H1 (cell line): ENCODE results near the gene CNIH1.
"Not testable (repeated sequence)": the region's sequence is repeated elsewhere in the genome, so short reads cannot be mapped to it uniquely, and the experiment has no call there.

Experiments used
- GTF2F1 ChIP-seq: IDR thresholded peaks from 2 replicates; pipeline ENCODE4 v1.6.1; 2012; ENCODE audit warnings: low read depth, low read length, improper control_type of control experiment, borderline replicate concordance
- PHF8 ChIP-seq: fragments of 200-600 bp; sonication (generic); conservative IDR thresholded peaks from 2 replicates; pipeline ENCODE4 v1.7.1; 2012; ENCODE audit warnings: low read depth, mild to moderate bottlenecking, inconsistent platforms, low read length, moderate library complexity
- POLR2AphosphoS5 ChIP-seq: IDR thresholded peaks from 2 replicates; pipeline ENCODE4 v1.6.1; 2011; ENCODE audit warnings: low read depth, low read length
- TBP ChIP-seq: IDR thresholded peaks from 2 replicates; pipeline ENCODE4 v1.6.1; 2011; ENCODE audit warnings: low read depth, low read length, improper control_type of control experiment
- TF ChIP-seq, protein P1 (sequence below), 3 experiments: IDR thresholded peaks; 1 replicate in 2 of 3; 2 replicates in 1 of 3; pipeline versions ENCODE4 v1.5.1 to v1.6.1; 2011; ENCODE audit warnings: low read length in 3 of 3, mild to moderate bottlenecking in 3 of 3, inconsistent platforms in 2 of 3, low read depth in 1 of 3, moderate library complexity in 1 of 3; ENCODE audit not compliant: insufficient read depth in 1 of 3; ENCODE audit errors: control extremely low read depth in 1 of 3

DNA sequence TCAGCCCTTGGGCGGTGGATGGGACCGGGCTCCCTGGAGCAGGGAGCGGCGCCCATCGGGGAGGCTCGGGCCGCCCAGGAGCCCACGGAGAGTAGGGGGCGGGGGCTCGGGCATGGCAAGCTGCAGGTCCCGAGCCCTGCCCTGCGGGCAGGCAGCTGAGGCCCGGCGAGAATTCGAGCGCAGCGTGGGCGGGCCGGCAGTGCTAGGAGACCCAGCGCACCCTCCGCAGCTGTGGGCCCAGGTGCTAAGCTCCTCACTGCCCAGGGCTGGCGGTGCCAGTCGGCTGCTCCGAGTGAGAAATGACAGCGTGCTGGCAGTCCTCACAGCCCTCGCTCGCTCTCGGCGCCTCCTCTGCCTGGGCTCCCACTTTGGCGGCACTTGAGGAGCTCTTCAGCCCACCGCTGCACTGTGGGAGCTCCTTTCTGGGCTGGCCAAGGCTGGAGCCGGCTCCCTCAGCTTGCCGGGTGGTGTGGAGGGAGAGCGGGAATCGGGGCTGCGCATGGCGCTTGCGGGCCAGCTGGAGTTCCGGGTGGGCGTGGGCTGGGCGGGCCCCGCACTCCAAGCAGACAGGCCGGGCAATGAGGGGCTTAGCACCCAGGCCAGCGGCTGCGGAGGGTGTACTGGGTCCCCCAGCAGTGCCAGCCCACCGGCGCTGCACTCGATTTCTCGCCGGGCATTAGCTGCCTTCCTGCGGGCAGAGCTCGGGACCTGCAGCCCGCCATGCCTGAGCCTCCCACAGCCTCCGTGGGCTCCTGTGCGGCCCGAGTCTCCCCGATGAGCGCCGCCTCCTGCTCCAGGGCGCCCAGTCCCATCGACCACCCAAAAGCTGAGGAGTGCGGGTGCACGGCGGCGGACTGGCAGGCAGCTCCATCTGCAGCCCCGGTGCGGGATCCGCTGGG, 47.9 kb downstream of the CNIH1 start:
- TF ChIP-seq, protein P1, sequence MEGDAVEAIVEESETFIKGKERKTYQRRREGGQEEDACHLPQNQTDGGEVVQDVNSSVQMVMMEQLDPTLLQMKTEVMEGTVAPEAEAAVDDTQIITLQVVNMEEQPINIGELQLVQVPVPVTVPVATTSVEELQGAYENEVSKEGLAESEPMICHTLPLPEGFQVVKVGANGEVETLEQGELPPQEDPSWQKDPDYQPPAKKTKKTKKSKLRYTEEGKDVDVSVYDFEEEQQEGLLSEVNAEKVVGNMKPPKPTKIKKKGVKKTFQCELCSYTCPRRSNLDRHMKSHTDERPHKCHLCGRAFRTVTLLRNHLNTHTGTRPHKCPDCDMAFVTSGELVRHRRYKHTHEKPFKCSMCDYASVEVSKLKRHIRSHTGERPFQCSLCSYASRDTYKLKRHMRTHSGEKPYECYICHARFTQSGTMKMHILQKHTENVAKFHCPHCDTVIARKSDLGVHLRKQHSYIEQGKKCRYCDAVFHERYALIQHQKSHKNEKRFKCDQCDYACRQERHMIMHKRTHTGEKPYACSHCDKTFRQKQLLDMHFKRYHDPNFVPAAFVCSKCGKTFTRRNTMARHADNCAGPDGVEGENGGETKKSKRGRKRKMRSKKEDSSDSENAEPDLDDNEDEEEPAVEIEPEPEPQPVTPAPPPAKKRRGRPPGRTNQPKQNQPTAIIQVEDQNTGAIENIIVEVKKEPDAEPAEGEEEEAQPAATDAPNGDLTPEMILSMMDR (IDR thresholded peaks at IDR 0.05; ENCODE audit: control extremely low read depth in 1 of 3, insufficient read depth in 1 of 3, low read depth in 1 of 3, low read length in 3 of 3): not testable (repeated sequence)
- not testable (repeated sequence) for TF ChIP-seq GTF2F1, POLR2AphosphoS5, TBP, PHF8
